ENCODE data around the gene GJB4.
"Not testable (repeated sequence)": the region's sequence is repeated elsewhere in the genome, so short reads cannot be mapped to it uniquely, and the experiment has no call there.

Gene GJB4

DNA sequence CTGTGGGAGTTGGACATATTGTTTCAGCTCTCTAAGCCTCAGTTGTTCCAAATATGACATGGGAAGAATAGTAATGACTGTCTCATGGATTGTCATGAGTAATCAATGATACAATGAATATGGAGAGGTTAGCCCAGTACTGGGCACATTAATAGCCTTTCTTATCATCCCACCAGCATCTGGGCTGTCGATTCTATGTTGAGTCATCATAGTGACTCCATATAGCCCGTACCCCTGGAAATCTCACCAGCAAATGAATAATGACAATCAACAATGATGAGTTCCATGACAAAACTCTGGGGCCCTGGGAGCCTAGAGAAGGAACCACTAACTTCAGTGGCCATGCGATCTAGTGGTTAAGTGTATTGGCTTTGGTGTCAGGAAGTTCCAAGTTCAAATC lies 44.4 kb upstream of the GJB4 start:
- TF ChIP-seq CTCF (IDR thresholded peaks at IDR 0.05; ENCODE audit: extremely low read depth, insufficient read depth, missing control alignments), result no peak
- no peak for DNase-seq (ENCODE audit: low spot score)
- in situ Hi-C loops (cut with MboI; ENCODE audit: low pct_unique_long_range_greater_than_20kb, low sequenced_read_pairs, unreplicated experiment), result no loop called here

DNA sequence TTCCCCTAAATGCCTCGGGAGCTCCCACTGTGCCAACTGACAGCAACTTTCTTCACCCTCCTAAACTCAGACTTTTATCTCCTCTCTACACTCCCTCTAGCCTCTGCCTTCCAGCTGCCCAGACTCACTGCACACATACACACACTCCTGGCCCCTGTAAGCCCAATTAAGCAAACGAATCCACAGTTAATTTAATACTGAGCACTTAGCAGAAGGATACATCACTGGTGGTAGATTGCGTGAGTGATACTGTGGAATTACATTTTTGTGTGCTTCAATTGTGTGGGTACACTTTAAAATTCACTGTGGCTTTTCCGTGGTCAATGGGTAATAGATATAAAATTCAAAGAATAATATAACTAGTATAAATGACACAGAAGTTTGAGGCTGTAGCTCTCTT lies 38.3 kb upstream of the GJB4 start:
- no peak for DNase-seq (ENCODE audit: low spot score)
- in situ Hi-C loops (cut with MboI; ENCODE audit: low pct_unique_long_range_greater_than_20kb, low sequenced_read_pairs, unreplicated experiment), result no loop called here
- no peak for TF ChIP-seq CTCF (IDR thresholded peaks at IDR 0.05; ENCODE audit: extremely low read depth, insufficient read depth, missing control alignments)

GRCh38 chr1:34721646-34722355 lies 37.7 kb upstream of the GJB4 start:
- no peak for TF ChIP-seq CTCF (IDR thresholded peaks at IDR 0.05; ENCODE audit: extremely low read depth, insufficient read depth, missing control alignments)
- in situ Hi-C loops (cut with MboI; ENCODE audit: low pct_unique_long_range_greater_than_20kb, low sequenced_read_pairs, unreplicated experiment), result no loop called here
- no peak for DNase-seq (ENCODE audit: low spot score)

DNA sequence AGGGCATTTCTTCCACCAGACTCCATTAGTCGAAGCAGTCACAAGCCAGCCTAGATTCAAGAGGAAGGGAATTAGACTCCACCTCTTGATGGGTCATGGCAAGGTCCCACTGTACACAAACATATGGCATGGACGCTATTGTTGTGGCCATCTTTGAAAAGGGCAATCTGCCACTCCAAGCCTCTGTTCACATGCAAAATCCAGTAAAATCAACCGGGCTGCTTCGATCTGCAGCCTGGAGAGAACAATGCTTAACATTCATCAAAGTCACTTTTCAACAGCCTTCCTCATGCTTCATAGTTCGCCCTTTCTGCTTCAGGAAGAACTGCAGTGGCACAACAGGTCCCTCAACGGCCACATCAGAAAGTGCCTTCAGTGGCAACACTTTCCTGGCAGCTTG lies 32.7 kb upstream of the GJB4 start:
- in situ Hi-C loops (cut with MboI; ENCODE audit: low pct_unique_long_range_greater_than_20kb, low sequenced_read_pairs, unreplicated experiment), result no loop called here
- DNase-seq (ENCODE audit: low spot score), result no peak
- TF ChIP-seq CTCF (IDR thresholded peaks at IDR 0.05; ENCODE audit: extremely low read depth, insufficient read depth, missing control alignments), result no peak

- in situ Hi-C loops (cut with MboI; ENCODE audit: low pct_unique_long_range_greater_than_20kb, low sequenced_read_pairs, unreplicated experiment), result no loop called here
- DNase-seq (ENCODE audit: low spot score), result no peak
- TF ChIP-seq CTCF (IDR thresholded peaks at IDR 0.05; ENCODE audit: extremely low read depth, insufficient read depth, missing control alignments), result no peak
Observed at GRCh38 chr1:34730485-34730884, 29.1 kb upstream of the GJB4 start.

- DNase-seq (ENCODE audit: low spot score); in situ Hi-C loops (cut with MboI; ENCODE audit: low pct_unique_long_range_greater_than_20kb, low sequenced_read_pairs, unreplicated experiment): not testable (repeated sequence)
Observed at GRCh38 chr1:34732831-34733230, 26.7 kb upstream of the GJB4 start.

DNA sequence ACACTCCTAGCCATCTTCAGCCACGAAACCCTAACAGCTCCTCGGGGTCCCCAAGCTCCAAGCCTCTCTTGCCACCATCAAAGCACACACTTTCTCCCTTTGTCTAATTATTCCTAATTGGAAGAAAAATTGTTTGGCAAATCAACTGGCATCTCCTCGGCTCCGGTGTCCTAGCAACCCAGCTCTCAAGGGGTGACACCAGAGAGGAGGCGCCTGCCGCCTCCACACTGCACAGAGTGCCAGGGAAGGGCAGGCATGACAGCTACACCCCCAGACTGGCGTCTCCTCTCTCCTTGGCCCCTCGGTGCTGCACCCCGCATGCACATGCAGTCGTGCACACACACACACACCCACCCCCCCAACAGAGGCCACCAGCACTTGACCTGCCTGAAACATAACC lies 22.8 kb upstream of the GJB4 start:
- in situ Hi-C loops (cut with MboI; ENCODE audit: low pct_unique_long_range_greater_than_20kb, low sequenced_read_pairs, unreplicated experiment), result no loop called here
- DNase-seq (ENCODE audit: low spot score), result no peak
- no peak for TF ChIP-seq CTCF (IDR thresholded peaks at IDR 0.05; ENCODE audit: extremely low read depth, insufficient read depth, missing control alignments)

DNA sequence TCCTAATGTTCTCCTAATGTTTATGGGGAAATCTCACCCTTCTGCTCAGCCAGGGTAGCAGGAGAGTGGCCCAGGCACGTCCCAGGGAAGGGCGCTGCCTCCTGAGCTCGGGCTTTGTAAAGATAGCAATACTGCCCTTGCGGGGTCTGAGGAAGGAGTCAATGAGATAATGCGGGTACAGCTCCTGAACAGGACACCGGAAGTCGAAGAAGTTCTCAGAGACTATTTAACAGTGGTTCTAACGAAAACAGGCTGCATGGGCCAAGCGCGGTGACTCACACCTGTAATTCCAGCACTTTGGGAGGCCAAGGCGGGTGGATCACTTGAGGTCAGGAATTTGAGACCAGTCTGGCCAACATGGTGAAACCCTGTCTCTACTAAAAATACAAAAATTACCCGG lies 22.3 kb upstream of the GJB4 start:
- DNase-seq (ENCODE audit: low spot score); in situ Hi-C loops (cut with MboI; ENCODE audit: low pct_unique_long_range_greater_than_20kb, low sequenced_read_pairs, unreplicated experiment): not testable (repeated sequence)
